ENCODE results near the gene KPNA6.

DNA sequence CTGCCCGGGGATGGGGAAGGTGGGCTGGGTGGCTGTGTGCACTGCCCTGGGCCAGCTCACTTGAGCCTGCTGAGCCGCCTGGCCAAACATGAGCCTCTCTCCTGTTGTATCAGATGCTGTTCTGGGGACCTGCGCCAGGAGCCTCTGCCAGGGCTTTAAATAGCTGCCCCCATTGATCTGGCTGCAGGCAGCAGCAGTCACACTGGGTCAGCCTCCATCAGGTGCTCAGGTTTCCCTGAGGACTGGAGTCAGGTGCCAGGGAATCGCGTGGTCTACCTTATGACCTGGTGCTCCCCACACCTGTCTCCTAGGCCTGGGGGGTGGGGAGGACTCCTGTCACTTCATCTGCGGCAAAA, 91.8 kb downstream of the KPNA6 start:
- no peak for TF ChIP-seq CTCF (conservative IDR thresholded peaks at IDR 0.05; ENCODE audit: low read depth, low read length)
- TF ChIP-seq ELK1 (IDR thresholded peaks at IDR 0.05; ENCODE audit: borderline replicate concordance, low read depth, low read length) = no peak

All from IMR-90 (cell line).